HG03159 (cell line): ENCODE data around the gene GPR65.

Source experiments
- ATAC-seq: cut with Tn5 transposase; IDR thresholded peaks from one replicate; pipeline ENCODE4 v1.9.1; 2021; ENCODE audit warnings: mild to moderate bottlenecking, moderate library complexity; ENCODE audit not compliant: unreplicated experiment

GPR65 gene

GRCh38 chr14:88005050-88005481, at the start of gene GPR65:
TSS of gene GPR65 (plus strand) at chr14:88005135. CDS start at chr14:88010848, 5,713 bp downstream.
- peak; percentile 82 for ATAC-seq

GRCh38 chr14:87955501-87955900, 49.4 kb upstream of the GPR65 start:
- ATAC-seq: no peak

DNA sequence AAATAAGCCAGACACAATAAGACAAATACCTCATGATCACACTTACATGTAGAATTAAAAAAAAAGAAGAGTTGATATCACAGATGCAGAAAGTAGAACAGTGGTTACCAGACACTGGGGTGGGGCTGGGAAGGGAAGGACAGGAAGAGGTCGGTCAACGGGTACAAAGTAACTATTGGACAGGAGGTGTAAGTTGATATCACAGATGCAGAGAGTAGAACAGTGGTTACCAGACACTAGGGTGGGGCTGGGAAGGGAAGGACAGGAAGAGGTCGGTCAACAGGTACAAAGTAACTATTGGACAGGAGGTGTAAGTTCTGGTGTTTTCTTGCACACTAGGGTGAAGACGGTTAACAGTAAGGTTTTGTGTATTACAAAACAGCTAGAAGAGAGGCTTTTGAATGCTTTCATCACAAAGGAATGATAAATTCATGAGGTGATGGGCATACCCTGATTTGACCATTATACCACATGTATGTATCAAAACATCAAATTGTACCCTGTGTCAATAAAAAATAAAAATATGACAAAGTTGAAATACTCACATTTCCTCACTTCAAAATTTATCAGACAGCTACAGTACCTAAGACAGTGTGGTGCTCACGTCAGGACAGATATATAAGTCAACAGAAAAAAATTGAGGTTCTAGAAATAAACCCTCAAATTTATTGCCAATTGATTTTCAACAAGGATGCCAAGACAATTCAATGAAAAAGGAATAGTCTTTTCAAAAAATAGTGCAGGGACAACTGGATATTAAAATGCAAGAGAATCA, 44.7 kb upstream of the GPR65 start:
- ATAC-seq: no peak

DNA sequence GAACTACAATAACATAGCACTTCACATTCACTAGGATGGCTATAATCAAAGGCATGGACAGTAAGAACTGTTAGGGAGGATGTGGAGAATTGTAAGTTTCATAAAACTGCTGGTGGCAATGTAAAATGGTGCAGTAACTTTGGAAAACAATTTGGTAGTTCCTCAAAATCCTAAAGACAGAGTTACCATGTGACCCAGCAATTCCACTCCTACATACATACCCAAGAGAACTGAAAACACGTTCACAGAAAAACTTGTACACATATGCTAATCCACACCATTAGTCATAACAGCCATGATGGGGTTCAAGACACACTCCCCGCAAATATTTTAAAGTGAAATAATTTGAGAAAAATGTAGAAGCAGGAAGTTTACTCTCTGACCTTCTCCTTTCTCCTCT, 43.7 kb upstream of the GPR65 start:
- no peak for ATAC-seq

GRCh38 chr14:87966816-87967215, 38.1 kb upstream of the GPR65 start:
- no peak for ATAC-seq

DNA sequence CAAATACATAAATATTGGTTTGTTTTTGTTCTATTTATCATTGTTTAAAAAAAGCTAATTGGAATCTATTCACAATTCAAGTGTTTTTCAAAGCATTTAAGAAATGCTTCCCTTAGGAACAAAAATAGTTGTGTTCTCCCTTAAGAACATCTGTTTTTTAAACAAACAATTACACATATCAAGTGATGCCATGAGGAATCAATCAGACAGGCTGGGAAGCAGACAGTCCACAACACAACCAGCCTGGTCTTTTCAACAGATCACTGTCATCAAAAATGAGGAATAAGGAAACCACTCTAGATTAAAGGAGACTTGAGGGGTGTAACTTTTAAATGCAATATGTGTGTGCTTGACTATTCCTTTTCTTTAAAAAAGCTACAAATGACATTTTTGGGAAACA, 37.4 kb upstream of the GPR65 start:
- ATAC-seq: no peak

GRCh38 chr14:87971010-87971409, 33.9 kb upstream of the GPR65 start:
- ATAC-seq: peak; percentile 87

DNA sequence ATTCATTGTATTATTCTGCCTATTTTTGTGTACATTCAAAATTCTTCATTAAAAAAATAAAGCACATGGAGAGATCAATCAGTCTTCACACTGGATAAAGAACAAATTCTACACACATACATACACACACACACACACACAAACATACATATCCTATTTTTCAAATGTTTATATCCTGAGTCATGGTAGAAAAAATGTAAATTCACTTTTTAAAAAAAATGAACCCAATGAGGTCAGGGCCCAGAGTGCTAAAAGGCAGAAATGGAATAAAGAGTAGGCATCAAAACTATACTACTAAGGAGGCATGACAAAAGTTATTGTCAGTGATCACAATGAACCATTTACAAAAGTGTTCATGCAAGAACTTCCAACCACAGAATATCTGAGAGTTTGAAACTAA, 29.3 kb upstream of the GPR65 start:
- no peak for ATAC-seq

DNA sequence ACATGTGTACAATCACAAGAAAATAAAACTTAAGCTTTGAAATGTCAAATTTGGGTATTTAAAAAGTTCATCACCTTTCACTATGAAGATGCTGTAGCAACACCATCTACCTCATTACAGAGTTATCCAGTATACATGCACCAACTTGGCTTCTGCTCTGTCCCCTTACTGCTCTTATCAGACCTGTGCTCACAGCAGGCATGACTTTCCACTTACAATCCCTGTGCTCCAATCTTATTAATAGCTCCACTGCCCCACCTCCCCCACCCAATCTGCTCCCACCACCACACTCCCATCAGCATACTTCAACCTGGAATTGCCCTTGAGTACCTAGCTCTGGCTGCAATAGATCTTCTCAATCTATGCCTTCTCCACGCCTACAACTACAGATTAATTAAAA, 25.2 kb upstream of the GPR65 start:
- ATAC-seq: no peak

GRCh38 chr14:87989221-87989955, 15.5 kb upstream of the GPR65 start:
- no peak for ATAC-seq

DNA sequence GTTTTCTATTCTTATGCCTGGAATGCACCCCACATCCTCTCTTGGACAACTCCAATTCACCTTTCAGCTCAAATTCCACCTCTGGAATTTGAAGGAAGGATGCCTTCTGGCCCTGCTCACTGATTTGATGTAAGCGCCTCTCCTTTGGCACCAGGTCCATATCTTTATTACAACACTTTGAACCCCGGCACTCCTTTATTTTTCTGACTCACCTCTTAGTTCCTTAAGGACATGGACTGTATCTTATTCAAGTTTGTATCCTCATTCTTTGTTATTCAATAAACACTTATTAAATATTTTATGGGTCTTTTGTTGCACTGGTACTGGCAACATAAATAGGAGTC, 15.0 kb upstream of the GPR65 start:
- no peak for ATAC-seq

DNA sequence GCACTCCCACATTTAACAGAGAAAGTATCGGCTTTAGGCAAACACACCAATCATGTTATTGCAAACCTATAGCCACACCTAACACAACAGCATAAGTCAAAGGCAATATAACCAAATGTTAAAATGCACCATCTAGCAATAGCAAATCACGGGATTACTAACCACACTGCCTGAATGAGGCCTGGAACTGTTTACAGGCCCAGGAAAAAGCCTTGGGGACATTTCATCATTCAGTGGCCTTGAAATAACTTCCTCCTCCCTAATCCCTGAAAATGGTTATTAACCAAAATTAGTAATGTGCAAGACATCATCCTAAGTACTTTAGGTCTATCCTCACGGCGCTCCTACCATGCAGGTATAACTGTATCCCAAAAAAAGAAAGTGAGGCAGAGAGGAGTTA, 14.3 kb upstream of the GPR65 start:
- ATAC-seq: no peak

GRCh38 chr14:87992346-87992717, 12.6 kb upstream of the GPR65 start:
- ATAC-seq: no peak

- peak; percentile 87 for ATAC-seq
Measured at GRCh38 chr14:87992718-87993628, 12.0 kb upstream of the GPR65 start, which contains the start of gene GALC. TSS of gene GALC (minus strand) at chr14:87993182. CDS start at chr14:87993164, 18 bp downstream.

GRCh38 chr14:87994974-87995373, 10.0 kb upstream of the GPR65 start:
- peak; percentile 26 for ATAC-seq

DNA sequence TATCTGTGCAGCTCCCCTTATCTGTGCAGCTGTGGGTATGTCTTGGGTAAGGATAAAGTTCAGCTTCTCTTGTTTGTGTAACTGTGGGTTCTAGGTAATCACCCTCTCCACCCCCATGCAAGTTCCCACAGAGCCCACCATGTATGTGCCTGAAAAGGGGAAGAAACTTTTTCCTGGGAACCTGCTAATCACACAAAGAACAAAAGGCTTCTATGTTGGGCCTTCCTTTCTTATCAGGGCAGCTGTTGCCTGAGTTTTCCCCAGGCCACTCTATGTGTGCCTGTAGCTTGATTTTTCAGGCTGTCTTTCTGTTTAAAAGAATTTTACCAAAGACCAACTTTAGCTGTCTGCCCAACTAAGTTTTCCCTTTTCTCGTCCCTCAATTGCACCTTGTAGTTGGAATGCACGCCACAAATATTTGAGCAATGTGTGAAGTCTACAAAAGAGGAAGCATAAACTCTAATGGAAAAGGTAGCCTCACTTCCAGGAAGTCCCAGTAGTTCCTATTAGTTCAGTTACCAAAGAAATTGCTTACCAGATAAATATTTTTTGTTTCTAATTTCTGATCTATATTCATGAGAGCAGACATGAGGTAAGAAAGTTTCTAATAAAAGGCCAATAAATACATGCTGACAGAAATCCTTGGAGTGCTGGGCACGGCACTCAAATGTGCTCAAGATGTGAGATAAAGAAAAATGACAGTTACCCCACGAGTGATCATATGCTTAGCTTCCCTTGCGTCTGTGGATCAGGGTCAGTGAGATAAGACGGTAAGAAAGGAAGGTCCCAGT, 9.2 kb upstream of the GPR65 start:
- no peak for ATAC-seq

DNA sequence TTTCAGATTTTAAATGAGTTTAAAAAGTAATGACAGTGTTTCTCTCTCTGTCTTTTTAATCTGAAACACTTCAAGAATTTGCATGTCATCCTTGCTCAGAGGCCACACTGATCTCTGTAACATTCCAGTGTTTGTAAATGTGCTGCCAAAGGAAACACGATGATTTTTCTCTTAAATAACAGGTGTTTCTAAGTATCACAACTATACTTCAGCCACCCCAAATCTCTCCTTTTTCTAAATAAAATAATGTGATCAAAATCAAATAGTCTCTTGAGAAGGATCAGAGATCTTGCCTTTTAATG, 8.7 kb upstream of the GPR65 start:
- ATAC-seq: no peak

DNA sequence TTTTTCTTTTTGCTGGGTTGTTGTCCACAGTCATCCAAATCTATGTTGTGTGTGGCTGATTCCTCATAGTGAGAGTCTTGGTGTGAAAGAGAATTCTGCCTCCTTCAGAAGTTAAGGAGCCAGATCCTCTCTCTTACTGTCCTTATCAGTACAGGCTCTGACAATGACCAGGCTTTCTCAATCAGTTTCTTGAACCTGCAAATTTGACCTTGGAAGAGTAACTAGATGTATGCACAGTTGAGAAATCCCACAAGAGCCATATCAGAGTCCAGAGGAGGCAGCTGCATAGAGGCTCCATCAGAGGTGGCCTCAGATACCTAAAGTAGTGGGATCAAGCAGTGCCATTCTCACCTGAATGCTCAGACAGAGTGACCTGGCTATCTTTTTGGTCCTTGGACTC, 6.5 kb upstream of the GPR65 start:
- ATAC-seq: no peak

DNA sequence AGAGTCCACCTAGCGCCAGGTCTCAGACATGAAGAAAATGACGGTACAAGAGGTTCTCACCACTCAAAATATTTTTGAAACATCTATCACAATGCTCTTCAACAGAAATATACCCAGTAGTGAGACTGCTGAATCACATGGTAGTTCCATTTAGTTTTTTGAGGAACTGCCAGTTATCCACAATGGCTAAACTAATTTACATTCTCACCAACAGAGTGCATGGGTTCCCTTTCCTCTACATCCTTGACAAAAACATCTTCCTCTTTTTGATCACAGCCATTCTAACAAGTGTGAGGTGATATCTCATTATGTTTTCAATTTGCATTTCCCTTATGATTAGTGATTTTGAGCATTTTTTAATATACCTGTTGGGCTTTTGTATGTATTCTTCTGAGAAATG, 5.7 kb upstream of the GPR65 start:
- ATAC-seq: no peak

- no peak for ATAC-seq
Measured at GRCh38 chr14:88002421-88003075, 2.4 kb upstream of the GPR65 start.
